OCI-LY7 (cell line): Measurements from ENCODE around the gene VPS45. TPM values are rescaled to one million over a fixed set of nuclear protein-coding genes. Genes with fewer than 3 reads are reported as not detected.

Experiments
- BruUV-seq: library from RNA; stranded (reverse); fragments of 400-500 nt; replicated peaks from 2 replicates; lab custom pipeline; 2021; lab: Mats Ljungman, UMichigan
- CTCF ChIA-PET: fragments of 300-600 bp; sonication (Branson Sonifier 250); formaldehyde crosslinking; loops from one replicate; lab custom pipeline; 2022; ENCODE audit warnings: antibody characterized with exemption; ENCODE audit not compliant: unreplicated experiment; lab: Charles Lee
- POLR2A ChIA-PET: fragments of 300-600 bp; sonication (Branson Sonifier 250); formaldehyde crosslinking; loops from one replicate; lab custom pipeline; 2022; ENCODE audit warnings: antibody characterized with exemption; lab: Charles Lee
- DNase-seq: peaks from one replicate; pipeline ENCODE4 v3.0.0-alpha.2; 2015; ENCODE audit warnings: low spot score
- H2AFZ ChIP-seq: fragments of 200-600 bp; sonication (generic), shearing (Covaris generic); 2 replicates; pipeline ENCODE4 v1.6.1; 2014; ENCODE audit warnings: mild to moderate bottlenecking, antibody characterized with exemption, low read length, moderate library complexity
- H3K27ac ChIP-seq: fragments of 200-600 bp; sonication (generic); 2 replicates; pipeline ENCODE4 v1.5.1; 2014; ENCODE audit warnings: mixed run types, low read depth, mild to moderate bottlenecking, moderate library complexity, low read length, inconsistent platforms; ENCODE audit not compliant: poor library complexity, severe bottlenecking
- H3K36me3 ChIP-seq: fragments of 200-600 bp; sonication (generic); 2 replicates; pipeline ENCODE4 v1.6.1; 2014; ENCODE audit warnings: mild to moderate bottlenecking, antibody characterized with exemption, low read length, moderate library complexity, mixed read lengths; ENCODE audit not compliant: insufficient read depth
- H3K4me1 ChIP-seq: fragments of 200-600 bp; sonication (generic); 2 replicates; pipeline ENCODE4 v1.5.1; 2014; ENCODE audit warnings: mild to moderate bottlenecking, low read length; ENCODE audit not compliant: insufficient read depth, poor library complexity, severe bottlenecking
- H3K4me2 ChIP-seq: fragments of 200-600 bp; sonication (generic); 2 replicates; pipeline ENCODE4 v1.6.1; 2014; ENCODE audit warnings: mild to moderate bottlenecking, low read length
- H3K4me3 ChIP-seq: fragments of 200-600 bp; sonication (generic); 2 replicates; pipeline ENCODE4 v1.5.1; 2014; ENCODE audit warnings: mild to moderate bottlenecking, low read depth, low read length; ENCODE audit not compliant: poor library complexity, severe bottlenecking
- H3K79me2 ChIP-seq: fragments of 200-600 bp; sonication (generic); 2 replicates; pipeline ENCODE4 v1.6.1; 2016; ENCODE audit warnings: low read depth, mild to moderate bottlenecking, low read length, moderate library complexity, mixed read lengths; ENCODE audit not compliant: insufficient read depth
- H3K9me2 ChIP-seq: fragments of 200-600 bp; sonication (generic); 2 replicates; pipeline ENCODE4 v1.6.1; 2016; ENCODE audit warnings: mild to moderate bottlenecking, low read length, mixed read lengths; ENCODE audit not compliant: insufficient read depth
- H3K9me3 ChIP-seq: fragments of 200-600 bp; sonication (generic); 2 replicates; pipeline ENCODE4 v1.6.1; 2014; ENCODE audit warnings: mild to moderate bottlenecking, mixed run types, low read length, mixed read lengths
- H4K20me1 ChIP-seq: fragments of 200-600 bp; sonication (generic); 2 replicates; pipeline ENCODE4 v1.6.1; 2014; ENCODE audit warnings: mild to moderate bottlenecking, antibody characterized with exemption, low read length, moderate library complexity, mixed read lengths; ENCODE audit not compliant: insufficient read depth
- CTCF ChIP-seq: fragments of 200-600 bp; sonication (generic); conservative IDR thresholded peaks from 2 replicates; pipeline ENCODE4 v1.5.1; 2014; ENCODE audit warnings: mild to moderate bottlenecking, antibody characterized with exemption, low read length, moderate library complexity, mixed read lengths
- EZH2phosphoT487 ChIP-seq: fragments of 200-600 bp; sonication (generic); IDR thresholded peaks from 2 replicates; pipeline ENCODE4 v1.6.1; 2018; ENCODE audit warnings: low read depth, borderline replicate concordance, mild to moderate bottlenecking, mixed run types, antibody characterized with exemption, low read length, moderate library complexity, mixed read lengths
- intact Hi-C: fragments of 100-400 bp; cut with micrococcal nuclease; formaldehyde crosslinking; loops from one replicate; pipeline ENCODE4 v1.10.0; 2022; ENCODE audit not compliant: unreplicated experiment
- total RNA-seq, 2 experiments: library from RNA; depleted of rRNA in 1 of 2; stranded (reverse); fragments of >200 nt in 1 of 2; shearing (Covaris generic) in 1 of 2; gene quantifications; 2 replicates each; pipeline ENCODE4 v1.2.3, GENCODE V29; 2014 to 2022

The VPS45 gene
- total RNA-seq, 2 experiments from 2014 or later: 40.2 to 54.4 TPM

- ChIA-PET POLR2A (no interaction called here), CTCF (no interaction called here)
- H3K4me1 ChIP-seq: no peaks in the 10 kb centered on the region
- no peak overlapping the region for H3K4me2 ChIP-seq
- no peaks in the 10 kb centered on the region for H3K36me3 ChIP-seq
- BruUV-seq: no TSS peak
- no peak overlapping the region for H2AFZ ChIP-seq
- DNase-seq: no peak
- H4K20me1 ChIP-seq: no peaks in the 10 kb centered on the region
- H3K9me2 ChIP-seq: no peaks in the 10 kb centered on the region
- no peaks in the 10 kb centered on the region for H3K9me3 ChIP-seq
- H3K27ac ChIP-seq: no peak overlapping the region
- TF ChIP-seq EZH2phosphoT487 (no peak), CTCF (no peak)
- no peak overlapping the region for H3K4me3 ChIP-seq
- no peaks in the 10 kb centered on the region for H3K79me2 ChIP-seq
- intact Hi-C loops: no loop called here
Observed at GRCh38 chr1:150180474-150180873, 112.9 kb downstream of the VPS45 start.

- no peak overlapping the region for H3K27ac ChIP-seq
- no peaks in the 10 kb centered on the region for H4K20me1 ChIP-seq
- peaks cover 6% of the 10 kb centered on the region for H3K4me1 ChIP-seq
- no TSS peak for BruUV-seq
- no peaks in the 10 kb centered on the region for H3K9me3 ChIP-seq
- TF ChIP-seq CTCF: no peak
- no peak for TF ChIP-seq EZH2phosphoT487
- H2AFZ ChIP-seq: no peak overlapping the region
- no peaks in the 10 kb centered on the region for H3K79me2 ChIP-seq
- H3K36me3 ChIP-seq: no peaks in the 10 kb centered on the region
- no peak for DNase-seq
- no peak overlapping the region for H3K4me3 ChIP-seq
- ChIA-PET POLR2A (interaction anchor here (1.4 kb wide), 1 partner anchor 109 kb away, joined by 5 read pairs; no protein-coding TSS in a partner anchor), CTCF (no interaction called here)
- intact Hi-C loops: no loop called here
- H3K9me2 ChIP-seq: no peaks in the 10 kb centered on the region
- H3K4me2 ChIP-seq: no peak overlapping the region
Observed at GRCh38 chr1:150182247-150182646, 114.7 kb downstream of the VPS45 start.

- TF ChIP-seq CTCF (no peak), EZH2phosphoT487 (no peak)
- POLR2A ChIA-PET: interaction anchor here (0.6 to 1.4 kb wide), 2 partner anchors 110 to 625 kb away, joined by 3 to 5 read pairs; partner anchors contain the start of gene CTSK
- H3K4me1 ChIP-seq: peaks cover 11% of the 10 kb centered on the region
- H3K27ac ChIP-seq: no peak overlapping the region
- no peak overlapping the region for H2AFZ ChIP-seq
- no peaks in the 10 kb centered on the region for H3K36me3 ChIP-seq
- DNase-seq: no peak
- no peaks in the 10 kb centered on the region for H3K9me3 ChIP-seq
- no TSS peak for BruUV-seq
- CTCF ChIA-PET: no interaction called here
- no peaks in the 10 kb centered on the region; the same call in 1 of the 2 replicates for H4K20me1 ChIP-seq
- intact Hi-C loops: no loop called here
- no peak overlapping the region for H3K4me3 ChIP-seq
- no peak overlapping the region for H3K4me2 ChIP-seq
- no peaks in the 10 kb centered on the region for H3K9me2 ChIP-seq
- H3K79me2 ChIP-seq: no peaks in the 10 kb centered on the region
Observed at GRCh38 chr1:150183061-150183460, 115.5 kb downstream of the VPS45 start.
